ENCODE measurements around the gene GRIP2.

GRIP2 gene

DNA sequence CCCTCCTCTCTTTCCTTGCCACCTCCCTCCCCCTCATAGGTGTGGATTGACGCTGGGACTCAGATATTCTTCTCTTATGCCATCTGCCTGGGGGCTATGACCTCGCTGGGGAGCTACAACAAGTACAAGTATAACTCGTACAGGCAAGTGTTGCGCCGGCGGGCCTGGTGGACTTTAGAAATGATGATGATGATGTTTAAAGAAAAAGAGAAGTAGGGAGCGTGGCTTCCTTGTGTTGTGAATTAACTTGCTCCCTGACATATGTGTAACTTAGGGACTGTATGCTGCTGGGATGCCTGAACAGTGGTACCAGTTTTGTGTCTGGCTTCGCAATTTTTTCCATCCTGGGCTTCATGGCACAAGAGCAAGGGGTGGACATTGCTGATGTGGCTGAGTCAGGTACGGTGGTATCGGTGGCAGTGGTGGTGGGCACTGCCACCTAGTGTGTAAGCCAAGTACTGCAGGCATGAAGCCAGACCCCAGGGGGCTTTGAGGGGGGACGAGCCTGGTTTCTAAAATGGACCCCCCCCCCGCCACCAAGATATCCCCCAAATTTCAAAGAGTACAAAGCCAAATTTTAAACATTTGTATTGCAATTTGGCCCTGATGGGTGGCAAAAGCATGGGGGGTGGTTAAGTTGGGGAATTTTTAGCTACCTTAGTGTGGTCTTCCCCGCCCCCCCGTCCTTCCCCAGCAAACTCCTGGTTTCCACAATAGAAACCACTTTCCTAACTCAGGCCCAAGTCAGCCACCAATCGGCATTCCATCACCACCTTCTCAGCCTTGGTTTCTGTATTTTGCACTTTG lies 72.1 kb downstream of the GRIP2 start:
- peak; percentile 5 to 24 for DNase-seq (ENCODE audit: low read depth in 2 of 2)

DNA sequence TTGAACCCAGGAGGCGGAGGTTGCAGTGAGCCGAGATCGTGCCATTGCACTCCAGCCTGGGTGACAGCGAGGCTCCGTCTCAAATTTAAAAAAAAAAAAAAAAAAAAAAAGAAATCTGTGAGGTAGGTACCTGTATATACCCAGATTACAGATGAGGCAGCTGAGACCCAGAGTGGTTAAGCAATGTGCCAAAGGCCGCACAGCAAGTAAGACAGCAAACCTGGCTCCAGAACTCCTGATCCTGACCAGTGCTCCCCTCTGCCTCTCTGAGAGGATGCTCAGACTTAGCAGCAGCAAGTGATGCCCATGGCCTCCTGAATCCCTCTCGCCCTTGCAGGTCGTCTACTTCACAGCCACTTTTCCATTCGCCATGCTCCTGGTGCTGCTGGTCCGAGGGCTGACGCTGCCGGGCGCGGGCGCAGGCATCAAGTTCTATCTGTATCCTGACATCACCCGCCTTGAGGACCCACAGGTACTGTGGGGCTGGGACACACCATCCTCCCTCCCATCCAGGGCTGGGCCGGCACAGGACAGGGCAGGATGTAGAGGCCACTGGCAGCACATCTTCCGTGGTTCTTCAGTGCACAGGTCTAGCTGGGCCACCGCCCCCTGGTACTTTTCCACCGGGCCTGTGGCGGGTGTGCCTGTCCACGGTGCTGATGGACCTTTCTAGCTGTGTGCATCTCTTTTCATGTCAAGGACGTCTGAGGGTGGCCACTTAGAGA lies 73.8 kb downstream of the GRIP2 start:
- DNase-seq (ENCODE audit: low read depth in 2 of 2): no peak

DNA sequence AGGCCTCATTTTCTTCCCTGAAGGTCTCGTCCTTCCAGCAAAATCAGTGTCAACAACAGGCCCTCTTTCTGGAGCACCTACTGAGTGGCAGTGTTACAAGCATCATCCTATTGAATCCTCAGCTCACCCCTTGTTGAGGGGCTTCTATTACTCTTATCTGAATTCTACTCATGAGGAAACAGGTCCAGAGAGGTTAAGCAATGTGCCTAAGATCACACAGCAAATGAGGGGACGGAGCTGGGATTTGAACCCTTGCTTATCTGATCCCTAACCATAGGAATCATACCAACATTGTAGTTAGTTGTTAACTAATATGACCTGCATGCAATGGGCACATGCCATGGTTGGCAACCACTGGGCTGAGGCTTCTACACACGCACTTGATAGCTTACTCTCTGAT lies 74.7 kb downstream of the GRIP2 start:
- no peak for DNase-seq (ENCODE audit: low read depth in 2 of 2)

DNA sequence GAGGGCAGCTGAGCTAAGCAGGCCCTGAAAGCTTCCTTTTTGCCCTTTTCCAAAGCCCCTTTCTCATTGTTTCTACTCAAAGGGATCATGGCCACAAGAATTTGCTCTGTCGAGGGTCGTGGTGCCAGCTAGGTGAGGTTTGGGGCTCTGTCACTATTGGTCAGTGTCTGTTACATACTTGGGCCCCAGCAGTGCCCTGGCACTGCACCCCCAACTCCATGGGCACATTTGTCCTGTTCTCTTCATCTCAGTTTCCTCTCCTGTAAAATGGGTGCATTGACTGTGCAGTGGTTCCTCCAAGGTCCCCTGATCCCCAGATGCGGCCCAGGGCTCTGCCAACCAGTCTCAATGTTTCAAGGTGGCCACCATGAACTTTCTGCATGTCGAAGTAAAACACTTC lies 75.6 kb downstream of the GRIP2 start:
- DNase-seq (ENCODE audit: low read depth in 2 of 2): no peak

DNA sequence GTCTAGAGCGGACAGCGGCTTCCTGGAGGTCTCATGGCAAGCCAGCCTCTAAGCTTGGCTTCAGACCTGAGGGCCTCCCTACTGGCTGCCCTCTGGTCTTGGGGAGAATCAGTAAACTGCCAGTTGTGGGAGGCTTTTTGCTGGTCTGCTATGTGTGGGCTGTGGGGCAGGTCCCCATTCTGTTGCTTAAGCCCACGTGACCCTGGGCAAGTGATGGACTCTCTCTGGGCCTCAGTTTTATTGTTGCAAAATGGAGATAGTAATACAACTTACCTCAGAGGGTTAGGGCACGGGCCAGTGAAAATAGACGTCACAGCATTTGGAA lies 76.0 kb downstream of the GRIP2 start:
- no peak for DNase-seq (ENCODE audit: low read depth in 2 of 2)

DNA sequence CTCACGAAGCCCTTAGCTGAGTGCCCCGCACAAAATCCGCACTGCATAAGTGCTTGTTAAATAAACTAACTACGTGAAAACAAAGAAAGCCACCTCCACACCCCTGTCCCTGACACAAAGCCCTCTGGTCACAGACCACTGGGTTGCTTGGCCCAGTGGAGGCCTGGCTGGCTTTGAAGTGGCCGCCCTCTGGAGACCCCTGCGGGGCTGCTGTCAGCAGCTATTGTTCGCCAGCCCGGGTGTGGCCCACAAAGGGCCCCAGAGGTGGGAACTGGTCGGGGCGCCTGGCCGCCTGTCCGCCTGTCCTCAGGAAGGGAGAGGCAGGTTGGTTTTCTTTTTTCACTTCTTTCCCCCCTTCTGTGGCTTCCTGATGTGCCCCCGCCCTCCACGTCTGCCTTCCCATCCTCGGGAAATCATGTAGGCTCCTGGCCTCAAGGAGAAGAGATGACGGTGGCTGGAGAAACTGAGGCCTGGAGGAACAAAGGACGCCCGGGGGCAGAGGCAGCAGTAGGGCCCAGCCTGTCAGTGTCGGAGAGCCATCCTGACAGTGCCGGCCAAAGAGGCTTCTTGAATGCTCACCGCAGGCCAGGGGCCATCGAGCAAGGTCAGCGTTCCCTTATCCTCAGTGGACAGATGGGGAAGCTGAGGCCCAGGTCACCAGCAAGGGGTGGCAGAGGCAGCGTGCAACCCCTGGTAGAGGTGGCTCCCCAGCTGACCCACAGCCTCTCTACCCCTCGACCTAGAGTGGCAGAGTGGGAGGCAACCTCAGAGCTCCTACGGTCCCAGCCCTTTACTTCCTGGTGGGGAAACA lies 76.6 kb downstream of the GRIP2 start:
- no peak for DNase-seq (ENCODE audit: low read depth in 2 of 2)

DNA sequence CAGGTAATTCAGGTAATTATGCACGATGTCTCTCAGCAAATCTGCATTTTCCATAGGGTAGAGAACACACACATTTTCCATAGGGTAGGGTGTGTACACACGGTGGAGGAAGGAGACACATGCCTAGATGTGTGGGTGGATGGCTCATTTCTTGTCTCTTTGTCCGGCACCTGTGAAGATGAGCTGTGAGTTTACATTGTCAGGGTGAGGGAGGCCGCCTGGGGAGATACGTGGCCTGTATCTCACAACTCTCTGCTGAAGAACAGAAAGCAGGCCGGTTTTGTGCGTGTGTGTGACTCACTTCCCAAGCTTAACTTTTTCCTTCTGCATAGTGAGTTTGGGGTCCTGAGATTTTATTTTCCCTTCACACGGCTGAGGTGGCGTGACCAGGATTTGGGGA lies 77.4 kb downstream of the GRIP2 start:
- no peak for DNase-seq (ENCODE audit: low read depth in 2 of 2)

DNA sequence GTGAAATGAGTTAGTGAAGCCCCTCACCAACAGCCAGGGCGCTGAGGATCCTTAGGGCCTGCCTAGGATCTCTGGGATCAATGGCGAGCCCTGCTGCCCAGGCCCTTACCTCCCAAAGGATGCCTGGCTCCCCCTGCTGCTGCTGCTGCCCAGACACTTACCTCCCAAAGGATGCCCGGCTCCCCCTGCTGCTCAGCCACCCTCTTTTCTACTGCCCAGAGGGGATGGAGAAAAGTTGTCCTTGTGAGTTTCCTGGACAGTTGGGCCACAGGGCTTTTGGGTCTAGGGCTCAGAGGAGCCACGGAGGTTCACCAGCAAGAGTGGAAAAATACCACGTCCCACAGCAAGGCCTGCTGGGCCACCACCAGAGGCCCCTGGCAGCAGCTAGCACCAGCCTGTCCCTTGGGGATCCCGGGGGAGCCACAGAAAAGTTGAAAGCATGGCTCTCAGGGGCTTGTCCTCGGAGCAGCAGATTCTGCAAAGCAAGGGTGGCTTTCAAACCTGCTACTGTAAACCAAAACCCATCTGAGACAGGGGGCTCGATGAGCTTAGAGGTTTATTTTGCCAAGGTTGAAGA lies 78.3 kb downstream of the GRIP2 start:
- DNase-seq (ENCODE audit: low read depth in 2 of 2): peak; percentile 12 to 20

DNA sequence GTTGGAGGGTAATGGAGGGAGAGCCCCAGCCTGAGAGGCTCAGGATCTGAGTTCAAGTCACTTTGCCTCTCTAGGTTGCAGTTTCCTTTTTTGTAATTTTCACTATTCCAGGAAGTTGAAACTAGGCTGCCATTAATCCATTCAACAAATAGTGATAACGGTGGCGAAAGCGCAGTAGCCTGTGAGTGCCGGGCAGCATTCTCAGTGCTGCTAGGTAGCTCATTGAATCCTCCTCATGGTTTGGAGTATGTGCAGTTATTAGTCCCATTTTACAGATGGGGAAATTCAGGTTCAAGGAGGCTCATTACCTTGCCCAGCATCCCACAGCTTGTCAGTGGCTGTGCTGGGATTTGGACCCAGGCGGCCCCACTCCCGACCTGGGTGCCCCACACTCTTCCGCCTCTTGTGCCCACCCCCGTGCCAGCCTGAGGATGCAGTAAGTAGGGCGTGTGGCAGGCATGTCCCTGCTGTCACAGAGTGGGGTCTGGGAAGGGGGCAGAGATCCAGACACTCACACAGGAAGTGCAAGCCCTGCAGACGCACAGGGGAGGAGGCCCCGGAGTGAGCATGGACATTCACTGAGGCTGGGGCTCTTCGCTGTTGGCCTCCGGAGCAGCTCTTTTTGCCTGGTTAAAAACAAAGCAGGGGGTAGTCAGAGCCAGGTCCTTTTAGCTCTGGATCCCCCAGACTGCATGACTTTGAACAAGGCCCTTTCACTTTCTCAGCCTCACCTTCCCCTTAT lies 79.0 kb downstream of the GRIP2 start:
- DNase-seq (ENCODE audit: low read depth in 2 of 2): no peak

DNA sequence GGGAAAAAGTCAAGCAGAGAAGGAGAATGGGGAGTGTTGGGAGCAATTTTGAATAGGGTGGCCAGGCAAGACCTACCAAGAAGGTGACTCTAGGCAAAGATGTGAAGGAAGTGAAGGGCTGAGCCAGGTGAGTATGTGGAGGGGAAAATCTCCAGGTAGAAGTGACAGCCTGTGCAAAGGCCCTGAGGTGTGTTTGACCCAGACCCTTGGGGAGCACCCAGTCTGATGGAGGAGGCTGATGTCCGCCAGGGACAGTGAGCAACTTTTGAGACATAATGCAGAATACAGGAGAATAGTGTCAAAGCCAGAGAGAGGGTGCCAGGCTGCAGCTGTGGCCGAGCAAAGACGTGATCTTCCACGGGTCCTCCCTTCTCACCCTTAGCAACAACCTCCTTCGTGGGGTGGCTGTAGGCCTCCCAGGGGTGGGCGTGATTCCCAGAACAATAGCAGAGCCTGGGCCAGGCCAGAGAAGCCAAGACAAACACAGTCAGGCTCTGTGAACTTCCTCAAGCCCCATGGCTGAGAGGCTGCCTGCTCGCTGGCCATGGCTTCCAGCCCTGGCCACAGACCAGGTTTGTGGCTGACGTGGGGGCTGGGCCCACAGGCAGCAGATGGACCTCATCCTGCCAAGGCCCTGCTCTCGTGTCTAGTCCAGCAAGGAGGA lies 79.7 kb downstream of the GRIP2 start:
- no peak for DNase-seq (ENCODE audit: low read depth in 2 of 2)

DNA sequence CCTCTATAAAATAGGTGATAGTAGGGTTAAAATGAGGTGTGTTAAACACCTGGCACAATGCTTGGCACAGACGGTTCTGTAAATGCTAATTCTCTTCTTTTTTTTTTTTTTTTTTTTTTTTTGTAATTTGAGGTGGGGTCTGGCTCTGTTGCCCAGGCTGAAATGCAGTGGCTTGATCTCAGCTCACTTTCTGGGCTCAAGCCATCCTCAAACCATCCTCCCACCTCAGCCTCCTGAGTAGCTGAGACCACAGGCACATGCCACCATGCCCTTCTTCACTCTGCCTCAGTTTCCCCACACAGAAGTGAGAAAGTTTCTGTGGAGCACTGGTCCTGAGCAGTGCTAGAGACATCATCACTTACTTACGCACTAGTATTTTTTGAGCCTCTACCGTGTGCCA lies 80.4 kb downstream of the GRIP2 start:
- DNase-seq (ENCODE audit: low read depth in 2 of 2): no peak

DNA sequence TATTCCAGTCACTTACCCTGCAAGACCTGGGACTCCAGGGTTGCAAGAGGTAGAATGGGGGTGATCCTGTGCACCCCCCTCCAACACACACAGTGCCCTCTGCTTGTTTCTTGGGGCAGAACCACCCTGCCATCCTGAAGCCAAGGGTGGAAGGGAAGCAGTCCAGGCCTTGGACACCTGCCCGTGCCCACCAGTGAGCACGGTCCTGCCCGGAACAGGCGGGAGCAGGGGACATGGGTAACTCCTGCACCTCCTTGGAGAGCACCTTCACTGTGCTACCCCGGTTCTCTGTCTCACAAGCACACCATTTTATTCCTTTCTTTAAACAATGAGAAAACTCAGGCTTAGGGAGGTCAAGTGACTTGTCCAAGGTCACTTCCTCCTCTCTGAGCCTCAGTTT lies 80.8 kb downstream of the GRIP2 start:
- DNase-seq (ENCODE audit: low read depth in 2 of 2): no peak

DNA sequence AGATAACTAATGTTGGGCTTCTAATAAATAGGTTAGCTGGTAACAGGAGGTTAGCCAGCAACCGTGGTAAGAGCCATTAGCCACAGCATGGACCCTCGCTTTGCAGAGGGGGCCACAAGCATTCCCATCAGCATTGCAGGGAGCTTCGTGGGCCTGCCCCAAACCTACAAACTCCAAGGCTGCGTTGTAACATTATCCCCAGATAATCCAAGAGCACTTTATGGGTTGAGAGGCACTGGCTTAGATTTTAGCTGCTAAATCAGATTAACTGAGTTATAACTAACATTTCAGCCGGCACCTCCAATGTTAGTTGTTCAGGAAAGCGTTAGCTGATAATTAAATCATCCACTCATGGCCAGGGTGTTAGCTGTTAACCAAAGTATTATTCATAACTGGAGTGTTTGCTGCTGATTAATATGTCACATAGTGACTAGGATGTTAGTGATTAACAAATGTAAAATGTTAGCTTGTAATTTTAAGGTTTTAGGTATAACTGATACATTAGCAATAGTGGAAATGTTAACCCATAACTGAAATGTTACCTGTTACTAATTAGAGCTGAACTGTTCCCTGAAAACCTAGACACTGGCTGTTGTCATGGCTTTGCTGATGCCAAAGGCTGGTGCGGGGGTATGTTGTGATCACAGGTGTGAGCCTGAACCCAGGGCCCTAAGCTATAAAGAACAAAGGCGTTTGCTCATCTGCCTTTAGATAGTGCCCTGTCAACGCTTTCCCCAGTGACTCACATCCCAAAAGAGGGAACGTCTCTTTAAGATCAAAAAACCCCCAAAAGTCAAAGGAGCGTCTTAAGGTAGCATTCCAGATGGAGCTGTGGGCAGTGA lies 81.5 kb downstream of the GRIP2 start:
- no peak for DNase-seq (ENCODE audit: low read depth in 2 of 2)

DNA sequence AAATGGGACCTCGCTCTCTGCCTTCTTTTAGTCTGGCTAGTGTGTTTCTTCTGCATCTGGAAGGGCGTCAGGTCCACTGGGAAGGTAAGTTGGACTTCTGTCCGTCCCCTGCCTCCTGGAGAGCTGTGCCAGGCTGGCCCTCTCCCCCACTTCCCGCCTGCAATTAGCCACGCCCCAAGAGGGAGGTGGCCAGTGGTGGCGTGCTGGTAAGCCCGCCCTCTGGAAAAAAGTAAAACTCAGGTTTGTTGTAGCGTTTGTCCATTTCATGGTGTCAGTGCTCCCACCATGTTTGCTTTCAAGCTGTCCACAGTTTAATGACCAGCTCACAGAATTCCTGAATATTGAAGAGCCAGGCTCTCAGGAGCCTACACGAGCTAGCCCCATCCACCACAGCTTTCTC lies 82.1 kb downstream of the GRIP2 start:
- DNase-seq (ENCODE audit: low read depth in 2 of 2): no peak

DNA sequence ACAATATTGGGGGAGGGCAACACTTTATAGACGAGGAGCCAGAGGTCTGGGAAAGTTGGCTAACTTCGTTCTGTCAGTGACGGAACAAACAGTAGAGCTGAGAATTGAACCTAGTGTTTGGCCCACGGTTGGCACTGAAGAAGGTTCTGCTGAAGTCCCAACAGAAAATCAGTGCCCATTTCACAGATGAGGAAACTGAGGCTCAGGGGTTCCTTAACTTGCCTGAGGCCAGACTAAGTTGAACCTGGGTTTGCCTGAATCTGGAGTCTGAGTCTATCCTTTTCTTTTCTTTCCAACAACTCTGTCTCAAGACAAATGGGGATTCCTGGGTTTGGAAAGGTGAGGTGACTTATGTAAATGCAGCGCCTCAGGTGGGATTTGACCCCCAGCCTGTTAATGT lies 82.7 kb downstream of the GRIP2 start:
- no peak for DNase-seq (ENCODE audit: low read depth in 2 of 2)

DNA sequence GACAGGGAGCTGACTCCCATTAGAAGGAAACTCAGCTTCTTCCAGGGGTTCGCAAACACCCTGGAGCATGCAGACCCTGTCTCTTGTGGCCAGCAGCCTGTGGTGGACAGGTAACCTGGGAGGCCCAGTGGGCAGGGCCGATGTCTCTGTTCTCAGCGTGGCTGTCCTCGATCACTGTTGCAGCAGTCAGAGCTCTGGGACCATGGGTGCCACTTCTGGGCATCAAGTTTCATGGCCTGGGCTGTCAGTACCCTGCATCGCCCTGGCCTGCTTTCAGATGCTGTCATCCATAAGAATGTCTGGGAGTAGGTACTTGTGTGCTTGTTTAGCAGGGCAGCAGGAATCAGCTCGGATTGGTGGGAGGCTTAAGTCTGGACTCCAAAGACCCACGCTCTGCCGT lies 83.3 kb downstream of the GRIP2 start:
- no peak for DNase-seq (ENCODE audit: low read depth in 2 of 2)

DNA sequence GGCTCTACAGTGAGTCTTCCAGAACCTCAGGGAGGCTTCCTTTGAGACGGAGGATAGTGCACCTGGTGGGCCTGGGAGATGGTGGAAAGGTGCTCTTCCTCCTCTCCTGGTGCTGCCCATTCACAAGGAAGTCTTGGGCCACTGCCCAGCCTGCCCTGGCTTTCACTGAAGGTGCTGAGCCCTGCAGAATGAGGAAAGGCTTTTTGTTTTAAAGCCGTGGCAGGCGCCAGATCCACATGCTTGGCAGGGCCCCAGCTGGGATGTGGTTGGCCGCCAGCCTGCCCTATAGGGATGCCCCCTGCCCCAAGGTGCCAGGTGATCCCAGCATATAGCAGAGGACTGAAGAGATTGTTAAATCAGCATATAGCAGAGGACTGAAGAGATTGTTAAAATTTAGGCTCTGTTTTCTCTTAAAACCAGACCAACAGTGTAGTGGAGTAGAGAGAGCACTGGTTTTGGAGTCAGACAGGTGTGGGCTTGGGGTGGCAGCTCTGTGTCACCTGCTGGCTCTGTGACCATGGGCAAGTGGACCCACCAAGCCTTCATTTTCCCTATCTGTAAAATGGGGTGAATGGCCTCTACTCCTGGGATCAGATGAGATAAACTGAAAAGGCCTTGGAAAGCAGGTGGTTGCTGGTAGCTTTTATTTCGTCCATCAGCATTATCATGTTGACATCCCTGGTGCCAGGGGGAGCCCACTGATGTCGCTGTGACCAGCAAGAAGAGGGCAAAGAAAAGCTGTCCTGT lies 84.4 kb downstream of the GRIP2 start:
- no peak for DNase-seq (ENCODE audit: low read depth in 2 of 2)

DNA sequence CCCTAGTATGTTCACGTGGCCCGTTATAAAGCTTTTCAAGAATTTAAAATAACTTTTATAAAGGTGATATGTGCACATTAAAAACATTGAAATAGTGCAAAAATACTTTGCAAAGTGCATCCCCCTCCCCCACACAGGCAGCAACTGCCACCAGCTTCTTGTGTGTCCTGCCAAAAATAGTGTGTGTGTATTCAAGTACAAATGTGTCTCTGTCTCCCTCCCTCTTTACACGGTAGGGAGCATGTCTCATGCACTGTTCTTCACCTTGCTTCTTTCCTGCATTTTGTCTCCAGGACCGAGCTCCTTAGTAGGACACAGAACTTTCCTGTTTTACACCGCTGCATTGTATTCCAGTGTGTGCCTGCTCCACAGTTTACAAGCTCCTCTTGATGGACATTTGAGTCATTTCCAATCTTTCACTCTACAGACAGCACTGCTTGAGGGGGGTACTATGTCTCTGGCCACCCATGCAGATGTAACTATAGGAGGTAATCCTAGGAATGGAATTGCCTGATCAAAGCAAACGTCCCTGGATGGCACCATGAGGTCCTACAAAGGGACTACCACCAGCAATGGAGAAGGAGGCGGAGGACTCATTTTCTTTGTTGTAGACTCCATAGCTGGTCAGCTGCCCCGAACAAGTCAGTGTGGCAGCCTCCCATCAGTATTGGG lies 85.4 kb downstream of the GRIP2 start:
- no peak for DNase-seq (ENCODE audit: low read depth in 2 of 2)

Data from stimulated activated CD8-positive, alpha-beta memory T cell treated with anti-CD3 and anti-CD28 coated beads, Interleukin-2, amount 100 ng/mL, for 1 hour (primary cell).